Measurements from ENCODE around the gene TSPEAR.
"Not testable (repeated sequence)": the region's sequence is repeated elsewhere in the genome, so short reads cannot be mapped to it uniquely, and the experiment has no call there.

The TSPEAR gene

GRCh38 chr21:44579056-44579832 is 132.1 kb downstream of the TSPEAR start:
- Histone ChIP-seq H3K27me3 (ENCODE audit: control insufficient read depth, insufficient read depth, low read length) (no peaks in the 10 kb centered on the region), H3K27ac (ENCODE audit: low read depth, low read length) (no peak overlapping the region), H3K4me1 (ENCODE audit: control insufficient read depth, insufficient read depth, low read length) (no peaks in the 10 kb centered on the region), H3K9ac (ENCODE audit: low read length) (no peak overlapping the region), H3K36me3 (ENCODE audit: control insufficient read depth, insufficient read depth, low read length) (no peaks in the 10 kb centered on the region), H3K4me3 (ENCODE audit: low read length) (no peak overlapping the region)

GRCh38 chr21:44578371-44579055 is 132.9 kb downstream of the TSPEAR start:
- H3K27ac ChIP-seq (ENCODE audit: low read depth, low read length): no peak overlapping the region
- H3K4me3 ChIP-seq (ENCODE audit: low read length): no peak overlapping the region
- no peak overlapping the region for H3K9ac ChIP-seq (ENCODE audit: low read length)
- H3K4me1 ChIP-seq (ENCODE audit: control insufficient read depth, insufficient read depth, low read length): no peaks in the 10 kb centered on the region
- H3K27me3 ChIP-seq (ENCODE audit: control insufficient read depth, insufficient read depth, low read length): no peaks in the 10 kb centered on the region
- no peaks in the 10 kb centered on the region for H3K36me3 ChIP-seq (ENCODE audit: control insufficient read depth, insufficient read depth, low read length)

GRCh38 chr21:44576025-44576420 is 135.3 kb downstream of the TSPEAR start:
- H3K4me1 ChIP-seq (ENCODE audit: control insufficient read depth, insufficient read depth, low read length): no peaks in the 10 kb centered on the region
- no peaks in the 10 kb centered on the region for H3K36me3 ChIP-seq (ENCODE audit: control insufficient read depth, insufficient read depth, low read length)
- H3K27me3 ChIP-seq (ENCODE audit: control insufficient read depth, insufficient read depth, low read length): no peaks in the 10 kb centered on the region
- no peak overlapping the region for H3K9ac ChIP-seq (ENCODE audit: low read length)
- no peak overlapping the region for H3K27ac ChIP-seq (ENCODE audit: low read depth, low read length)
- no peak overlapping the region for H3K4me3 ChIP-seq (ENCODE audit: low read length)

- Histone ChIP-seq H3K4me1 (ENCODE audit: control insufficient read depth, insufficient read depth, low read length) (no peaks in the 10 kb centered on the region), H3K27ac (ENCODE audit: low read depth, low read length) (no peak overlapping the region), H3K9ac (ENCODE audit: low read length) (no peak overlapping the region), H3K36me3 (ENCODE audit: control insufficient read depth, insufficient read depth, low read length) (no peaks in the 10 kb centered on the region), H3K4me3 (ENCODE audit: low read length) (no peak overlapping the region), H3K27me3 (ENCODE audit: control insufficient read depth, insufficient read depth, low read length) (no peaks in the 10 kb centered on the region)
Measured at GRCh38 chr21:44575307-44576024, 135.9 kb downstream of the TSPEAR start.

GRCh38 chr21:44574457-44575306 is 136.7 kb downstream of the TSPEAR start:
- H3K27ac ChIP-seq (ENCODE audit: low read depth, low read length): no peak overlapping the region
- H3K36me3 ChIP-seq (ENCODE audit: control insufficient read depth, insufficient read depth, low read length): no peaks in the 10 kb centered on the region
- H3K27me3 ChIP-seq (ENCODE audit: control insufficient read depth, insufficient read depth, low read length): no peaks in the 10 kb centered on the region
- H3K4me1 ChIP-seq (ENCODE audit: control insufficient read depth, insufficient read depth, low read length): no peaks in the 10 kb centered on the region
- no peak overlapping the region for H3K9ac ChIP-seq (ENCODE audit: low read length)
- H3K4me3 ChIP-seq (ENCODE audit: low read length): no peak overlapping the region

- not testable (repeated sequence) for H3K9ac ChIP-seq (ENCODE audit: low read length); H3K27ac ChIP-seq (ENCODE audit: low read depth, low read length); H3K4me3 ChIP-seq (ENCODE audit: low read length)
Measured at GRCh38 chr21:44573630-44574456, 137.5 kb downstream of the TSPEAR start, which contains the start of gene KRTAP10-4. KRTAP10-4 (plus strand) TSS chr21:44573729; CDS start chr21:44573759, 30 bp downstream.

GRCh38 chr21:44572959-44573583 is 138.3 kb downstream of the TSPEAR start:
- H3K27me3 ChIP-seq (ENCODE audit: control insufficient read depth, insufficient read depth, low read length): no peaks in the 10 kb centered on the region
- no peaks in the 10 kb centered on the region for H3K36me3 ChIP-seq (ENCODE audit: control insufficient read depth, insufficient read depth, low read length)
- H3K27ac ChIP-seq (ENCODE audit: low read depth, low read length): no peak overlapping the region
- no peak overlapping the region for H3K4me3 ChIP-seq (ENCODE audit: low read length)
- no peak overlapping the region for H3K9ac ChIP-seq (ENCODE audit: low read length)
- no peaks in the 10 kb centered on the region for H3K4me1 ChIP-seq (ENCODE audit: control insufficient read depth, insufficient read depth, low read length)

More at GRCh38 chr21:44573630-44574456, 137.5 kb downstream of the TSPEAR start, which contains the start of gene KRTAP10-4:
- H3K27me3 ChIP-seq (ENCODE audit: control insufficient read depth, insufficient read depth, low read length); H3K4me1 ChIP-seq (ENCODE audit: control insufficient read depth, insufficient read depth, low read length); H3K36me3 ChIP-seq (ENCODE audit: control insufficient read depth, insufficient read depth, low read length): not testable (repeated sequence)

- Histone ChIP-seq H3K4me3 (ENCODE audit: low read length) (no peak overlapping the region), H3K27me3 (ENCODE audit: control insufficient read depth, insufficient read depth, low read length) (no peaks in the 10 kb centered on the region), H3K4me1 (ENCODE audit: control insufficient read depth, insufficient read depth, low read length) (no peaks in the 10 kb centered on the region), H3K36me3 (ENCODE audit: control insufficient read depth, insufficient read depth, low read length) (no peaks in the 10 kb centered on the region), H3K9ac (ENCODE audit: low read length) (no peak overlapping the region), H3K27ac (ENCODE audit: low read depth, low read length) (no peak overlapping the region)
Measured at GRCh38 chr21:44571844-44572782, 139.3 kb downstream of the TSPEAR start.

- H3K27ac ChIP-seq (ENCODE audit: low read depth, low read length): no peak overlapping the region
- H3K4me1 ChIP-seq (ENCODE audit: control insufficient read depth, insufficient read depth, low read length): no peaks in the 10 kb centered on the region
- no peak overlapping the region for H3K4me3 ChIP-seq (ENCODE audit: low read length)
- no peaks in the 10 kb centered on the region for H3K36me3 ChIP-seq (ENCODE audit: control insufficient read depth, insufficient read depth, low read length)
- no peaks in the 10 kb centered on the region for H3K27me3 ChIP-seq (ENCODE audit: control insufficient read depth, insufficient read depth, low read length)
- no peak overlapping the region for H3K9ac ChIP-seq (ENCODE audit: low read length)
Measured at GRCh38 chr21:44571296-44571695, 140.1 kb downstream of the TSPEAR start.

- no peaks in the 10 kb centered on the region for H3K27me3 ChIP-seq (ENCODE audit: control insufficient read depth, insufficient read depth, low read length)
Measured at GRCh38 chr21:44569861-44570517, 141.4 kb downstream of the TSPEAR start.

More at GRCh38 chr21:44569861-44570517, 141.4 kb downstream of the TSPEAR start:
- Histone ChIP-seq H3K4me3 (ENCODE audit: low read length) (no peak overlapping the region), H3K27ac (ENCODE audit: low read depth, low read length) (no peak overlapping the region), H3K9ac (ENCODE audit: low read length) (no peak overlapping the region), H3K36me3 (ENCODE audit: control insufficient read depth, insufficient read depth, low read length) (no peaks in the 10 kb centered on the region), H3K4me1 (ENCODE audit: control insufficient read depth, insufficient read depth, low read length) (no peaks in the 10 kb centered on the region)
